GM19395 (cell line): Measurements from ENCODE around the gene TCTN3.
"Not testable (repeated sequence)": the region's sequence is repeated elsewhere in the genome, so short reads cannot be mapped to it uniquely, and the experiment has no call there.

ENCODE experiments used
- ATAC-seq: cut with Tn5 transposase; IDR thresholded peaks from one replicate; pipeline ENCODE4 v1.9.1; 2021; ENCODE audit warnings: mild to moderate bottlenecking, moderate library complexity; ENCODE audit not compliant: unreplicated experiment

TCTN3 gene, protein sequence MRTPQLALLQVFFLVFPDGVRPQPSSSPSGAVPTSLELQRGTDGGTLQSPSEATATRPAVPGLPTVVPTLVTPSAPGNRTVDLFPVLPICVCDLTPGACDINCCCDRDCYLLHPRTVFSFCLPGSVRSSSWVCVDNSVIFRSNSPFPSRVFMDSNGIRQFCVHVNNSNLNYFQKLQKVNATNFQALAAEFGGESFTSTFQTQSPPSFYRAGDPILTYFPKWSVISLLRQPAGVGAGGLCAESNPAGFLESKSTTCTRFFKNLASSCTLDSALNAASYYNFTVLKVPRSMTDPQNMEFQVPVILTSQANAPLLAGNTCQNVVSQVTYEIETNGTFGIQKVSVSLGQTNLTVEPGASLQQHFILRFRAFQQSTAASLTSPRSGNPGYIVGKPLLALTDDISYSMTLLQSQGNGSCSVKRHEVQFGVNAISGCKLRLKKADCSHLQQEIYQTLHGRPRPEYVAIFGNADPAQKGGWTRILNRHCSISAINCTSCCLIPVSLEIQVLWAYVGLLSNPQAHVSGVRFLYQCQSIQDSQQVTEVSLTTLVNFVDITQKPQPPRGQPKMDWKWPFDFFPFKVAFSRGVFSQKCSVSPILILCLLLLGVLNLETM

DNA sequence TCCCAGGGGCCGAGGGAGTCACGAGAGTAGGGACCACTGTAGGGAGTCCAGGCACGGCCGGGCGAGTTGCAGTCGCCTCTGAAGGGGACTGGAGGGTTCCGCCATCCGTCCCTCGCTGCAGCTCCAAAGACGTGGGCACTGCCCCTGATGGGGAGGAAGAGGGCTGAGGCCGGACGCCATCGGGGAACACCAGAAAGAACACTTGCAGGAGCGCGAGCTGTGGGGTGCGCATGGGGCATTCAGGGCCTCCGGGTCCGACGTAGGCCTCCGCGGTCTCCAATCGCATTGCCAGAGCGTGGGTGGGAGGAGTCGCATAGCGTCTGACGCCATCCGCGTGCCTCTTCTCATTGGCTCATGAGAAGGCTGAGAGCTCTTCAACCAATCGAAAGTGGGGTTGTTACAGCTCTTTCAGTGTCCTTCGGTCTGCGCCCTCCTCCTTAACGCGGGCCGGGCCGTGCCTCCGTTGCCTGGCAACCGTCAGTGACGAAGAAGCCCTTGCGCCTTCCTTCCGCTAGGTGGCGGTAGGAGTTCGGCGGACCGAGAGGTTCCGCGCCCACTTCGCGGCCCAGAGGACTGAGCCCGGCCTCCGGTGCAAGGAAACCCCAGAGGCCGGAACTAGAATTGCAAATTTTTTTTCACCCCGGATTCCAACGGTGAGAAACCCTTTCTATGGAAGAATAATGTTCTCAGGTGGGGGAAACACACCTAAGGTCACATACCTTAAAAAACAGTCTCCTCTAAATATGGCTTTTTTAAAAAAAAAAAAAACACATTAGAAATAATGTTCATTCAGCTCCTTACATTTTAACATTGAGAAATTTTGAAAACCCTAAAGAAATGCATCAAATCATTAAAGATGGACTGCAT is at the start of gene TCTN3:
Gene TCTN3, minus strand, starts transcription at position 260 of the 867 bp plus-strand sequence. Its CDS starts 28 bp downstream, at position 232.
- ATAC-seq, result peak; percentile 99

DNA sequence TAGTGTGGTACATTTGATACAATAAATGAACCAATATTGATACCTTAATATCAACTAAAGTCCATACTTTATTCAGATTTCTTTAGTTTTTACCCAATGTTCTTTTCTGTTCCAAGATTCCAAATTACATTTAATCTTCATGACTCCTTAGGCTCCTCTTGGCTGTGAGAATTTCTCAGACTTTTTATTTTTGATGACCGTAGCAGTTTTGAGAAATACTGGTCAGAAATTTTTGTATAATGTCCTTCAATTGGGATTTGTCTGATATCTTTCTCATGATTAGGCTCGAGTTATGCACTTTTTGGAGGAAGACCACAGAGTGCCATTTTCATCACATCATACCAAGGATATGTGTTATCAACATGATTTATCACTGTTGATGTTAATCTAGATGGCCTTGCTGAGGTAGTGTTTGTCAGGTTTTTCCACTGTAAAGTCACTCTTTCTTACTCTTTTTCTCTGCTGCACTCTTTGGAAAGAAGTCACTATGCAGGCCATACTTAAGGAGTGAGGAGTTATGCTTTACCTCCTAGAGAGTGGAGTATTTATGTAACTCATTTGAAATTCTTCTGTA is 49.3 kb upstream of the TCTN3 start:
- no peak for ATAC-seq

DNA sequence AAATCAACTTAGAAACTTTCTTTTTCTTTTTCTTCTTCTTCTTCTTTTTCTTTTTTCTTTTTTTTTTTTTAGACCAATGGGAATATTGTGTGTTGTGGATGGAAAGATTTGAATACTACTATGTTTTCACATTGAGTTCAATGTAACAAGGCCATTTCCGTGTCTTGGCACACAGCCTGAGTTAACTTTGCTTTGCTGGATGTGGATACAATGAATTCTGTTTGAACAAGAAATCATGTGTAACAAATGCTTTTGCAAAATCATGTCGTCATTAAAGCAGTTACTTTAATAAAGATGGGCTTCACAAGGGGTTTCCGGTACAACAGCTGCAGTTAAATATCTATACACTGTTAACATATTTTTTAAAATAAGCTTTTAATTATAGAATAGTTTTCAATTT is 48.8 kb upstream of the TCTN3 start:
- ATAC-seq, result peak; percentile 35

DNA sequence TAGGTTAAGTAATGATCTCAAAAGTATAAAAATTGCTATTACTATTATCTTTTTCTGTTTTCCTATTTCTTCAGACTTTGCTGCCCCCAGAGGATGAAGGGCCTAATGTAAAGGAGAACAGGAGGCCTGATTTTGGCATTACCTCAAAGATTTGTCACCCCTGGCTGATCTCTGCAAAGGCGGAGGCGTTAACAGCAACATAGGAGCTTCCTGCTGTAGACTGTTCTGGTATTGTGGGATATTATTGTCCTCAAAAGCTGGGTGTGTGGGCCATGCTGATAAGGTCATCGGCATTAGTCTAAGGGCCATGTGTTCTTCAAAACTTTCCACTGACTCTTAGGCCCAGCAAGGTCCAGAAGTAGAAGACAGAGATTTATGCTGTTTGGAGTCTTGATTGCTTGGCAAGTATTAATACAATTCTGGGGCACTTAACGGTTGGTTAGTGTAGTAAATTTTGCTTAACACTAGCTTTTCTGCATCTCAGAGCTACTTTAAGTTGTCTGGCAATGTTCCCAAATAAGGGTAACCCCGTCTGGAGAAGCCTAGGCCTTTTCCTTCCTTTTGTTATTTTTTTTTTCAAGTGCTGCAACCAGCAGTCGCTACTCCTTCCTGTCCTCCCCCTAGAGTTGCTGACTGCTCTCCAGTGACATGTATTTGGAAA is 48.2 kb upstream of the TCTN3 start:
- ATAC-seq, result peak; percentile 76

DNA sequence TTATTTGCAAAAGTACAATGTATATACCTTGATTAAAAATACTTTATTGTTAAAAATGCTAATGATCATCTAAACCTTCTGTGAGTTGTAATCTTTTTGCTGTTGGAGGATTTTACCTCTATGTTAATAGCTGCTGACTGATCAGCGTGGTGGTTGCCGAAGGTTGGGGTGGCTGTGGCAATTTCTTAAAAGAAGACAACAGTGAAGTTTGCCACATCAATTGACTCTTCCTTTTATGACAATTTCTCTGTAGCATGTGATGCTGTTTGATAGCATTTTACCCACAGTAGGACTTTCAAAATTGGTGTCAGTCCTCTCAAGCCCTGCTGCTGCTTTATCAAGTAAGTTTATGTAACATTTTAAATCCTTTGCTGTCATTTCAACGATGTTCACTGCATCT is 45.3 kb upstream of the TCTN3 start:
- no peak for ATAC-seq

DNA sequence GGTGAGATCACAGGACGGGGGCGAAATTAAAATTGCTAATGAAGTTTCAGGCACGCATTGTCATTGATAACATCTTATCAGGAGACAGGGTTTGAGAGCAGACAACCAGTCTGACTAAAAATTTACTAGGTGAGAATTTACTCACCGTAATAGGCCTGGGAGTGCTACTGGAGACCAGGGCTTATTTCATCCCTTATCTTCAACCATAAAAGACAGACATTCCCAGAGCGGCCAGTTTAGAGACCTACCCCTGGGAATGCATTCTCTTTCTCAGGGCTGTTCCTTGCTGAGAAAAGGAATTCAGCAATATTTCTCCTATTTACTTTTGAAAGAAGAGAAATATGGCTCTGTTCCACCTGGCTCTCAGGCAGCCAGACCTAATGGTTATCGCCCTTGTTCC is 39.2 kb upstream of the TCTN3 start:
- not testable (repeated sequence) for ATAC-seq

DNA sequence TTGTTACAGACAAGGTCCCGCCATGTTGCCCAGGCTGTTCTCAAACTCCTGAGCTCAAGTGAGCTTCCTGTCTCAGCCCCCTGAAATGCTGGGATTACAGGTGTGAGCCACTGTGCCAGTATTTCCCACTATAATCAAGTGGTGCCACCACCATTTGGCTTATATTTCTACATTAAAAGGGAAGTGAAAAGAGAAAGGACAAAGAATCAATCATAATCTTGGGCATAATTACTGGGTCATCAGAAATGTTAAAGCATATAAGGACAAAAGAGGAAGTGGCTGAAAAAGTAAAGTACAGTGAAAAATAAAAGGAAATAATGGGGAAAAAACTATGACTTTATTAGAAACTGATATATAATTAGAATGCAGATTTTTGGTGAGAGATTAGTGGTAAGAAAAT is 36.5 kb upstream of the TCTN3 start:
- ATAC-seq, result no peak

DNA sequence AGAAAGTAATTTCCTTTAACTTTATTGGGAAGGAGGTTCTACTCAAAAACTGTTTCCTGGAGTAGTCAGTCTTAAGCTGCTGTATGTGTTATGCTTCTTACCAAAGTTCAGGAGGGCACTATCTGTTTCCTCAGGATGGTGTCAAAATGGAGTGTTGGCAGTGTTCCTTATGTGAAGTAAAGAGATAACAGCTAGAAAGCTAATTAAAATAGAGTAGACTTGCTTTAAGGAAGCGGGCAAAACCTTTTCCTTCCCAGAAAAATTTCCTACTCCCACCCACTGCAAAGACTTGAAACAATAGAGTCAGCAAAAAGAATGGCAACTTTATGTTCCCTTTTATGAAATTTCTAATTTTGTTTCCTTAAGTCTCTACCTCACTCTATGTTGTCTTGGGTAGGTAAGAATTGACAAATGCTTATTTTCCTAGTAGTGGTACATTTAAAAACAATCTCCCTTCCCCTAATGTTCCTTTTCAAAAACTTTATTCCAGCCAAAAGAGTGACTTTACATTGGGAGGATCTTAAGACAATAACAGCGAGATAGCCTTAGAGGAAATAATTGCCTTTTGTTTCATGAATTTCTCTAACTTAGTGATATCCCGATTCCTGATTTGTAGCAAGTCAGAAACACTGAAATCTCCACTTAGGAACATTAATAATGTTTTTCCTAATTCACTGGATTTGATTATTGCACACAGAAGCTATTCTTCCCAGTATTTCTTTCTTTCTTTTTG is 35.8 kb upstream of the TCTN3 start:
- ATAC-seq, result no peak

DNA sequence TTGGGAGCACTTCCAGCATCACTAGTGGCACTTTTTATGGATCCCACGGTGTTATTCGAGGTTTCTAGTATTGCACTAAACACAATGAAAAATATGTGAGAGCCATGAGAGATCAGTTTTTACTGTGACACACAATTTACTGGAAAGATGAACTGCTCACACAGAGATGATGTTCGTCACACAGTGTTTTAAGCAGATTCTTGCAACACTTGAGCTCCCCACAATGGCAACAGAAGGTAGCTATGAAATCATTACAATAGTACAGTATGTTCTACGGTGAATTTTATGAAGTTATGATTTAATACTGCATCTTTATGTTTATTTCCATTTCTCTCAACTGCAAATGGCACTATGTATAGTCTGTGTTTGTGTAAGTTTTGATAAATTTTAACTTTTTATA is 34.8 kb upstream of the TCTN3 start:
- ATAC-seq, result no peak

DNA sequence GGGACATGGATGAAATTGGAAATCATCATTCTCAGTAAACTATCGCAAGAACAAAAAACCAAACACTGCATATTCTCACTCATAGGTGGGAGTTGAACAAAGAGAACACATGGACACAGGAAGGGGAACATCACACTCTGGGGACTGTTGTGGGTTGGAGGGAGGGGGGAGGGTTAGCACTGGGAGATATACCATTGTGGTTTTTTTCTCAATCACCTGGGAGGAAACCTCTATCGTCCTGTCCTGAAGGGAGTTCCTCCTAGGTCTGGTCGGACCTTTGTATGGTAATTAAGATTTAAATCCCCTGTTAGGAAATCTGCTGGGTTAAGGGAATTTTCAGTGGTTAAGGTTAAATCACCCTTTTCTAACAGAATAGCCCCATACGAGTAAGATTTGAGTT is 28.8 kb upstream of the TCTN3 start:
- ATAC-seq, result not testable (repeated sequence)

DNA sequence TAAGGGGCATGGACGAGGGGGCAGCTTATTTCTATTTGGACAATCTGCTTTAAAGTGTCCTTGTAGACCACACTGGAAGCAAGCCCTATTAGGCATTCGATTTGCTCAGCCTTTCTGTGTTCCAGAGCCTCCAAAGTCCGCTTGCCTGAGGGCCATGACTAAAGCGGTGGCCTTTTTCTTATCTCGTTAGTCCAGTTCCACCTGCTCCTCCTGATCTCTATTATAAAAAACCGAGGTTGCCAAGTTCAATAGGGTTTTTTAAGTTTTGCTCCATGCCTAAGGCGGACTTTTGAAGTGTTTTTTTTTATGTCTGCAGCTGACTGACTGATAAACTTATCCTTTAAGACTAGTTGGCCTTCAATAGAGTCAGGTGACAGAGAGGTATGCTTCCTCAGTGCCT is 27.0 kb upstream of the TCTN3 start:
- not testable (repeated sequence) for ATAC-seq

DNA sequence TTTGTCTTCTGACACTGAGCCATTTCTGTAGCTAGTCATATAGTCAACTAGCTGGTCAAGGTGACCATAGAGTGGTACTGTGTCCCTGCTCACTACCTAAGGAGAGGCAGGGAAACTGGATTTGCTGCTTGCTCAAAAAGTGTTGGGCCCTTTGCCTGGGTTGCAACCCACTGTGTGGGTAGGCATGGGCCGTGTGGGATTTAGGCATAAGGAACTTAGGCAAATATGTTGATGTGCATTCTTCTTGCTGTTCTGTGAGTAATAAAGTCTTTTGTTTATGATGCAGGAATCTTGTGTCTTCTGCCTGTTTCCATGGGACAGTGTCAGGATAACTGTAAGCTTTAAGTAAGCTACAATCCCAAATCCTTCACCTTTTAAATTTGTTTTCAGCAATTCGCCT is 23.1 kb upstream of the TCTN3 start:
- no peak for ATAC-seq

DNA sequence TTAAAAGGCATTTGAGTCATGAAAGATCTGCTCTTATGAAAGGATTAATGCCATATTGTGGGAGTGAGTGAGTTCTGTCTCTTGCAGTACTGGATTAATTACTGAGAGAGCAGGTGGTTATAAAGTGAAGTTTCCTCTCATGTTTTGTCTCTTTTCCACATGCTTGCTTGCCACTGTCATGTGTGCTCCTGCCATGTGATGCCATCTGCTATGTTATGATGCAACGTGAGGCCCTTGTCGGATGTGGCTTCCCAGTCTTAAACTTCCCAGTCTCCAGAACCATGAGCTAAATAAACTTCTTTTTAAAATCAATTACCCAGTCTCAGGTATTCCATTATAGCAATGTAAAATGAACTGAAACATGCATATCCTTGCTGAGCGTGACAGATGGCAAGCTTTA is 22.7 kb upstream of the TCTN3 start:
- no peak for ATAC-seq

DNA sequence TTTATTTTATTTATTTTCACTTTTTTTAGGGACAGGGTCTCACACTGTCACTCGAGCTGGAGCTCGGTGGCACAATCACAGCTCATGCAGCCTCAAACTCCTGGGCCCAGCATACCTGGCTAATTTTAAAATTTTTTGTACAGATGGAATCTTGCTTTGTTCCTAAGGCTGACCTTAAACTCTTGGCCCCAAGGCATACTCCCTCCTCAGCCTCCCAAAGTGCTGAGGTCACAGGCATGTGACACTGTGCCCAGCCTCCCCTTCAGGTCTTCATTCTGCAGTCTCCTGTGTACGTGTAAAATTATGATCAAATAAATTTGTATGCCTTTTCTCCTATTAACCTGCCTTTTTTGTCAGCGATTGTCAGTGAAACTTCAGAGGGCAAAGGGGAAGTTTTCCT is 17.8 kb upstream of the TCTN3 start:
- ATAC-seq, result no peak

DNA sequence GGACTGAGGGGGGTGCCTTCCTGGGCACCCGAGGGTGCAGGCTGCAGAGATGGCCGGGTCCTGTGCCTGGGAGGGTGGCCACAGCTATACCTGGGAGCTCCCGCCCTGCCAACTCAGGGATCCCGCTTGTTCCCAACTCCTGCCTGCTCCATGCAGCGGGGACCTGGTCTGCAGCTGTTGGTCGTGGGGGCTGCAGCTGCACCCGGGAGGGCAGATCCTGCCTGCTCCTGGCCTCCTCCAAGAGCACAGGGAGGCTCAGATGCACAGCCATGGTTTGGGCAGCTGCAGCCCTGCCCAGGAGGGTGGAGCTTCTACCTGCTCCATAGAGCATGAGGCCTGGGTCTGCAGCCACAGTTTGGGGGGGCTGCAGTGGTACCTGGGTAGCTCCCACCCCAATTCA is 13.3 kb upstream of the TCTN3 start:
- ATAC-seq, result no peak

DNA sequence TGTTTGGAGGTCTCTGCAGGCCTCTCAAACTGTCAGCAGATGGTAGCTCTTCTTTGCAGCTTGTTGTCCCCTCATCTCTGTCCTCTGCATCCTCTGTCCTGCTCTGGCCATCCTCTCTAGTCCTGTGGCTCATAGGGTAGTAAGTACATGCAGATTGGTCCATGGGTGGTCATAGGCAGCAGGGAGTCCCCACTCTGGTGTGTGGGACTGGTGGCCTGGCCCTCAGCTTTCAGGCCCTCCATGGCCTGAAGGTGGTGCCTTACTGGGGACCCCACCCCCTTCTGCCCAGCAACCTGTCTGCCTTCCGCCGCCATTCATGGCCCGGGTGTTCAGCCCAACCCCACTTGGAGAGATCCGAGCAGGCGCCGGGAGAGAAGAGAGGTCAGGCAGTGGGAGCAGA is 12.8 kb upstream of the TCTN3 start:
- ATAC-seq, result no peak

DNA sequence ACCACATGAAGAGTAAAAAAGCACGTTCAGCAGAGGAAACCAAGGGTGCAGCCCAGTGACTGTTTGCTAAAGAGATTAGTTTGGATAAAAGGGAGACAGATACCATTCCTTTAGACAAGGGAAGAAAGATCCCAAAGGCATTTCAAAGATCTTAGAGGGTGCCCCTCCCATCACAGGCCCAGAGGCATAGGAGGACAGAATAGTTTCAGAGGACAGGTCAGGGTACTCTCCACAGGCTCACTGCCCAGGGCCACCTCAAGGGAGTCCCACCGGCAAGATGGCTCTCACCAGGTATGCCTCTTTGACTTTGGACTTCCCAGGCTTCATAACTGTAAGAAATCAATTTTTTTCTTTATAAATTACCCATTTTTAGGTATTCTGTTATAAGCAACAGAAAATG is 4.7 kb upstream of the TCTN3 start:
- no peak for ATAC-seq

DNA sequence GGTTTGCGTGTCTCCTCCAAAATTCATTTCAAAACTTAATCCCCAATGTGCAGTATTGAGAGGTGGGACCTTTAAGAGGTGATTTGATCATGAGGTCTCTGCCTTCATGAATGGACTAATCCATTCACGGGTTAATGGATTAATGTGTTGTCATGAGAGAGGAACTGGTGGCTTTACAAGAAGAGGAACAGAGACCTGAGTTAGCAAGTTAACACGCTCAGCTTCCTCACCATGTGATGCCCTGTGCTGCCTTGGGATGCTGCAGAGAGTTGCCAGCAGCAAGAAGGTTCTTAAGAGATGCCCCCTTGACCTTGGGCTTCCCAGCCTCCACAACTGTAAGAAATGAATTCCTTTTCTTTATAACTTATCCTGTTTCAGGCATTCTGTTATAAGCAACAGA is 3.7 kb upstream of the TCTN3 start:
- peak; percentile 30 for ATAC-seq

DNA sequence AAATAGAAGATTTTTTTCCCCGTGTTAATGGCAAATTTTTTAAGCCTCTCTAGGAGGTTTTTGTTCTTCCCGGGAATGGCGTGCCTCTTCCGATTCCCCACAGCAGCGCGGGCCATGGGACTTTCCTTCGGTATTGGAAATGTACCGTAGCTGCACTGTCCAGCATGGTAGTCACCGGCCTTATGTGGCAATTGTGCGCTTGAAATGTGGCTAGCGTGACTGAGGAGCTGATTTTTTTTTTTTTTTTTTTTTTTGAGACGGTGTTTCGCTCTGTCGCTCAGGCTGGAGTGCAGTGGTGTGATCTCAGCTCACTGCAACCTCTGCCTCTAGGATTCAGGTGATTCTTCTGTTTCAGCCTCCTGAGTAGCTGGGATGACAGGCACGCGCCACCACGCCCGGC is 938 bp upstream of the TCTN3 start:
- ATAC-seq, result no peak

DNA sequence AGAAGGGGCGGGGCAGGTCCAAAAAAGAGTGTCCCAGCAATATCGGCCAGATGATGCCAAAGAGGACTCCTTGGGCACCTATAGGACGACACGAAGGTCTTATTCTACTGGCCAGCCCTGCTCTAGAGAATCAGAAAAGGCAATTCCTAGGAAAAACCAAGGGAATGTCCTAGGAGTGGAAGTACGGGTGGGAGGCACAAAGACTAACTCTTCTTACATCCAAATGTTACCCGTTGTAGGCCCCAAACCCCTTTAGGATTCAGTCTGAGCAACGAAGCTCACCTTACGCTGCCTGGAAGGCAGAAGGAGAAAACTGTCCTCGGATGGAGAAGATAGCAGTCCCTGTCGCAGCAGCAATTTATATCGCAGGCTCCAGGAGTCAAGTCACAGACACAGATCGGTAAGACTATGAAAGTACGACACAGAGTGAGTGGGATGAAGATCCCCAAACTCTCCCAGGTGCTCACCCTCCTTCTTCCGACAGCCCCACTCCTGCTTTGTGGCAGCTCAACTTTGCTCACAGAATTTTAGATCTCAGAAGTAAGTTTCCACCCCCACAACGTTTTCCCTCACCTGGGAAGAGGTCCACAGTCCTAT is 558 bp downstream of the TCTN3 start:
- peak; percentile 0 for ATAC-seq
